Thyroid gland (tissue), 4 donors: ENCODE measurements around the gene PPHLN1.

ENCODE experiments used
- POLR2A ChIP-seq, 2 donors: fragments of 450-650 bp; IDR thresholded peaks; one replicate each; pipeline ENCODE4 v1.6.1; 2017; ENCODE audit warnings: antibody characterized with exemption in 2 of 2, mild to moderate bottlenecking in 2 of 2, moderate library complexity in 1 of 2
- TF ChIP-seq, protein P1 (sequence below), 6 experiments: fragments of 200-600 bp in 3 of 6; fragments of 450-650 bp in 3 of 6; sonication (generic) in 3 of 6; IDR thresholded peaks; one replicate each; pipeline ENCODE4 v1.5.1; 2016 to 2019; ENCODE audit warnings: antibody characterized with exemption in 6 of 6, mild to moderate bottlenecking in 2 of 6, inconsistent platforms in 1 of 6, moderate library complexity in 1 of 6

DNA sequence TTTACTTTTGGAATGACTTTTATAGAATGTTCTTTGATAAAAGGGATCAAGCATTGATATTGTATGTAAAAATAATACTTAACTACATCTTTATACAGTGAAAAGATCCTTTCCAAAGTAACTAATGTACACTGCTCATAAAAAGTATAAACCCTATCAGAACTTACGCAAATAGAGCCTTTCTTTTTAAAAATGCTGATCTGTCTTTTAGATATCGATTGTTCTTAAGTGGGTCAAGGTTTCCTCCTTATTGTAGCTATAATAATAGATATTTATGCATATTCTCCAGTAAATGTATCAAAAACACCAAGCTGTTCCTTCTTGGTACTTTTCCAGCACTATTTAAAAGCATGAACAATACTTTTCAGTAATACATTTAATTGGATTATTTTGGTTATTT lies 68.5 kb downstream of the PPHLN1 start:
- TF ChIP-seq, protein P1, sequence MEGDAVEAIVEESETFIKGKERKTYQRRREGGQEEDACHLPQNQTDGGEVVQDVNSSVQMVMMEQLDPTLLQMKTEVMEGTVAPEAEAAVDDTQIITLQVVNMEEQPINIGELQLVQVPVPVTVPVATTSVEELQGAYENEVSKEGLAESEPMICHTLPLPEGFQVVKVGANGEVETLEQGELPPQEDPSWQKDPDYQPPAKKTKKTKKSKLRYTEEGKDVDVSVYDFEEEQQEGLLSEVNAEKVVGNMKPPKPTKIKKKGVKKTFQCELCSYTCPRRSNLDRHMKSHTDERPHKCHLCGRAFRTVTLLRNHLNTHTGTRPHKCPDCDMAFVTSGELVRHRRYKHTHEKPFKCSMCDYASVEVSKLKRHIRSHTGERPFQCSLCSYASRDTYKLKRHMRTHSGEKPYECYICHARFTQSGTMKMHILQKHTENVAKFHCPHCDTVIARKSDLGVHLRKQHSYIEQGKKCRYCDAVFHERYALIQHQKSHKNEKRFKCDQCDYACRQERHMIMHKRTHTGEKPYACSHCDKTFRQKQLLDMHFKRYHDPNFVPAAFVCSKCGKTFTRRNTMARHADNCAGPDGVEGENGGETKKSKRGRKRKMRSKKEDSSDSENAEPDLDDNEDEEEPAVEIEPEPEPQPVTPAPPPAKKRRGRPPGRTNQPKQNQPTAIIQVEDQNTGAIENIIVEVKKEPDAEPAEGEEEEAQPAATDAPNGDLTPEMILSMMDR (IDR thresholded peaks at IDR 0.05) = no peak
- TF ChIP-seq POLR2A (IDR thresholded peaks at IDR 0.05) = no peak
